Measurements from ENCODE around the gene CACNA1H. TPM values are rescaled to one million over a fixed set of nuclear protein-coding genes. Genes with fewer than 3 reads are reported as not detected.

CACNA1H gene
- polyA plus RNA-seq, 4 donors = 15.1 to 28.2 (median 26.1) TPM

DNA sequence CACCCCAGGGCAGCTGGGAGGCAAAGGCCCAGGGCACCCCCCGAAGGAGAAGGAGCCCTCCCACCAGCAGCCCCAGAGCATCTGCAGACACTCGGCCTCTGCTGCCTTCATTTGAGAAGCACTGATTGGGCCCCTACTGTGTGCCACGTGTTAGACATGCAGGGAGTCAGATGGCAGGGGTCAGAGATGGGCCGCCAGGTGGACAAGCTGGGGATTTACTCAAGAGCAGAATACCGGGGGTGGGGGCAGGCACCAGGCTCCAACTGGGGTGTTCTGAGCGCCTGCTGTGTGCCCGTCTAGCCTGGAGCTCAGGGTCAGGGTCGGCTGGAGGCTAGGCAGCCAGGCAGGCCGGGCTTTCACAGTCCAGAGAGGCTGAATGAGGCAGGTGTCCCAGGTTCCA is 53.4 kb downstream of the CACNA1H start:
- DNase-seq (ENCODE audit: low read depth in 4 of 4, low spot score in 2 of 4) = no peak

DNA sequence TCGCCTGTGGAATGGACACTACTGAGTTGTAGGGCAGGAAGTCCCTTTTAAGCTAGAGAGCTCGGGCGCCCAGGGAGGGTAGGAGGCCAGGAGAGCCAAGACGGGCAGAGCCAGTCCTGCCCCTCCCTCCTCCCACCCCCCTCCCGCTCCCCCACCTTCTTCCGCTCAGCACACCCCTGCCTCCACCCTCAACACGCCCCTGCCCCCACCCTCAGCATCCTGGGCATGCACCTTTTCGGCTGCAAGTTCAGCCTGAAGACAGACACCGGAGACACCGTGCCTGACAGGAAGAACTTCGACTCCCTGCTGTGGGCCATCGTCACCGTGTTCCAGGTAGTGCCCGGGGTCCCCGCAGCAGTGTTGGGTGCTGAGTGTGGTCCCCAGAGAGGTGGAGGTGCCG is 53.9 kb downstream of the CACNA1H start:
- no peak for DNase-seq (ENCODE audit: low read depth in 4 of 4, low spot score in 2 of 4)

DNA sequence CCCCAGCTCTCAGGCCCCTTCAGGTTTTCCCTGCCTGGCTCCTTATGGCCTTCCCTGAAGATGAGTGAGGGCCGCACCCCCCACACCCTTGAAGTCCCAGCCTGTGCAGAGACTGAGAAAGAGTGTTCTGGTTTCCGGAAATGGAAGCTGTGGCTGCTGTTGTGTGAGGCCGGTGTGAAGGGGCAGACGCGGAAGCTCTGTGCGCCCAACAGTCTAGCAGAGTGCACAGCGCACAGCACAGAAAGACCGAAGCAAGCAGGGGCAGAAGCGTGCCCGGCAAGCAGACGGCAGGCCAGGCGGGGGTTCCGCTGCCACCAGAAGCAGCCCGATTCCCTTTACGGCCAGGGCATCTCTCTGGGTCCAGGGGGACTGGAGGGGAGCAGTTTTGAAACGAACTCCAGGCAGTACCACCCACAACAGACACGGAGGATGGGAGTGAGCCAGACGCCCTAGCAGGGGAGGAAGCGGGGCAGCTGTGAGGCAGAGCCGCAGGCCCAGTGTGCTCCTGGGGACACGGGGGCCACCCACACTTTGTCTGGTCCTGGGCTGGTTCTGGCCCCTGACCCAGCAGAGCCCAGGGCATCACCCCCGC is 55.4 kb downstream of the CACNA1H start:
- no peak for DNase-seq (ENCODE audit: low read depth in 4 of 4, low spot score in 2 of 4)

DNA sequence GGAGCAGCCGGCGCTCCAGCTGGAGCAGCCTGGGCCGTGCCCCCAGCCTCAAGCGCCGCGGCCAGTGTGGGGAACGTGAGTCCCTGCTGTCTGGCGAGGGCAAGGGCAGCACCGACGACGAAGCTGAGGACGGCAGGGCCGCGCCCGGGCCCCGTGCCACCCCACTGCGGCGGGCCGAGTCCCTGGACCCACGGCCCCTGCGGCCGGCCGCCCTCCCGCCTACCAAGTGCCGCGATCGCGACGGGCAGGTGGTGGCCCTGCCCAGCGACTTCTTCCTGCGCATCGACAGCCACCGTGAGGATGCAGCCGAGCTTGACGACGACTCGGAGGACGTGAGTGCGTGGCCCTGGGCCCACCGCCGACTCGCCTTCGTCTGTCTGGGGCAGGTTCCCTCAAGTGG is 56.2 kb downstream of the CACNA1H start:
- no peak for DNase-seq (ENCODE audit: low read depth in 4 of 4, low spot score in 2 of 4)

DNA sequence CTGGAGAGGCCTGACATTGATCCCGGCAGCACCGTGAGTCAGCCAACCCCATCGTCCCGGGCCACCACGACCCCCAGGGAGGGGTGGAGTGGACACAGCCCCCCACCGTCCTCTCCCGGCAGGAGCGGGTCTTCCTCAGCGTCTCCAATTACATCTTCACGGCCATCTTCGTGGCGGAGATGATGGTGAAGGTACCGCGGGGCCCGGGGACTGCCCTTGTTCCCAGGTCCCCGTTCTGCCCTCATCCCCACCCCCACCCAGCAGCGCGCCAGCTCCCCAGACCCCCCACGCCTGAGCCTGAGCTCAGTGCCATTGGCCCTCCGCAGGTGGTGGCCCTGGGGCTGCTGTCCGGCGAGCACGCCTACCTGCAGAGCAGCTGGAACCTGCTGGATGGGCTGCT is 57.6 kb downstream of the CACNA1H start:
- DNase-seq (ENCODE audit: low read depth in 4 of 4, low spot score in 2 of 4) = no peak

DNA sequence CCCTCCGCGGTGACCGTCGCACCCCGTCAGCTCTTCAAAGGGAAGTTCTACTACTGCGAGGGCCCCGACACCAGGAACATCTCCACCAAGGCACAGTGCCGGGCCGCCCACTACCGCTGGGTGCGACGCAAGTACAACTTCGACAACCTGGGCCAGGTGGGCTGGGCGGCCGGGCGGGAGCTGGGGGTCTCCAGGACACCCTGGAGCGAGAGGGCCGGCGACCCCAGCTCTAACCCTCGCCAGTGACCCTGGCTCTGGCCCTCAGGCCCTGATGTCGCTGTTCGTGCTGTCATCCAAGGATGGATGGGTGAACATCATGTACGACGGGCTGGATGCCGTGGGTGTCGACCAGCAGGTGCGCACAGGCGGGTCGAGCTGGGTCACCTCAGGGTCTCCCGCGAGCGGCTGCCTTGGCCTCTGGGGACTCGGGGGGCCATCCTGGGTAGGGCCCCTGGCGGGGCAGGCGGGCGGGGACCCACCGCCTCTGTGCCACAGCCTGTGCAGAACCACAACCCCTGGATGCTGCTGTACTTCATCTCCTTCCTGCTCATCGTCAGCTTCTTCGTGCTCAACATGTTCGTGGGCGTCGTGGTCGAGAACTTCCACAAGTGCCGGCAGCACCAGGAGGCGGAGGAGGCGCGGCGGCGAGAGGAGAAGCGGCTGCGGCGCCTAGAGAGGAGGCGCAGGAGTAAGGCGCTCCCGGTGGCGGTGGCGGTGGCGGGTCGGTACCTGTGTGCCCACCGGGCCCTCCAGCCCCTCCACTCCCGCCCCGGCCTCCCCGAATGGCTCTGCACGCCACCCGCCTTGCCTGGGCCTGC is 58.8 kb downstream of the CACNA1H start:
- DNase-seq (ENCODE audit: low read depth in 4 of 4, low spot score in 2 of 4) = no peak

DNA sequence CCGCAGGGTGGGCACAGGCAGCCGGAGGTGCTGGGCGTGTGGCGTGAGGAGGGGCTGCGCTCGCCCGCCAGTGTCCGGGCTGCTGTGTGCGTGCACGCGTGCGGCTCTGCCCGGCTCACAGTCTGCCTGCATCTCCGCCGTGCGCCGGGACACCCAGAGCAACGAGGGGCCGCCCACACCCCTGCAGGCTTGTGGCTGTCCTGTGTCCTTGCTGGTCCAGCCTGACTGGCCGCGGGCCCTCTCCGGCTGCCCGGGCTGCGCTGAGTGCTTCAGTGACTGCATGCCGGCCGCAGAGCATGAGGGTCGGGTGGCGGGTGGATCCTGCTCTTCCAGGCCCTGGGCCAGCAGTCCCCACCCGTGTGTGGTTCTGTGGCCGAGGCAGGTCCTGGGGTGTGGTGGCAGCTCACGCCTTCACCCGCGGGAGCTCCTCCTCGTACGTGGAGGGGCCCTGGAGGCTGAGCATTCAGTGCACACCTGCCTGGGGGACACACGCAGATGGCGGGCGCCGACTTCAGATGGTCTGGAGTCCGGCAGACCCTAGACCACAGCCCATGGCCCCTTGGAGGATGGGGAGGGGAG is 59.8 kb downstream of the CACNA1H start:
- no peak for DNase-seq (ENCODE audit: low read depth in 4 of 4, low spot score in 2 of 4)

DNA sequence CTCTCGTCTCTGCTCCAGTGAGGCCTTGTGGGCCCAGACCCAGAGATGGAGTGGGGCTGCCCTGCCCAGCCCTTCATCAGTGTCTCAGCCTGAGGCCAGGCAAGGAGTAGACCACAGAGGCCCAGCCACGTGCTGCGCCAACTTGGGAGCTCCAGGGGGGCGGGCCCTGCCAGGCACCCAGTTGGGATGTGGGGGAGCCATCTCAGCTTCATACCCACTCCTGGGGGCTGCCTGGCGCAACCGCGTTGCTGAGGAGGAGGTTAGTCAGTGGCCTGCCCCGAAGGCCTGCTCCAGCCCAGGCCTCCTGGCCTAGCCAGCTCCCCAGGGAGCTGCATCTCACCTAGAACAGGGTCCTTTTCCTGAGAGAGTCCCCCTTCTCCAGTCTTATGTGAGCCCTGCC is 60.3 kb downstream of the CACNA1H start:
- DNase-seq (ENCODE audit: low read depth in 4 of 4, low spot score in 2 of 4) = no peak

DNA sequence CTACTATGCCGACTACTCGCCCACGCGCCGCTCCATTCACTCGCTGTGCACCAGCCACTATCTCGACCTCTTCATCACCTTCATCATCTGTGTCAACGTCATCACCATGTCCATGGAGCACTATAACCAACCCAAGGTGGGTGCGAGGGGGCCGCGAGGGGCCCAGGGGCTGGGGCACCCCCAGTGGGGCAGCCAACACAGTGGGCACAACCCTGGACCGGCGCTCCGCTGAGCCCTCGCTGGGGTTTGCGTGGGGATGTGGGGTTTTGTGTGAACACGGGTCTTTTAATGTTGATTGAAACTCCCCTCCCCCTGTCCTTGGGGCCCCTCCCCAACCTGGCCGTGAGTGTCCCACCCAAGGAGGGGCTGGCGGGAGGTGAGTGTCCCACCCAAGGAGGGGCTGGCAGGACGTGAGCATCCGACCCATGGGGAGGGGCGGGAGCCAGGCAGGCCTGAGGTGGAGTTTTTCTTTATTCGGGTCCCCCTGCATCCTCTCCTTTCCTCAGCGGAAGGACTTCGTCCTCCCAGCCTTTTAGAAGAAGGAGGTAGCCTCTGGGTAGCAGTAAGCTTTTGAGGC is 61.0 kb downstream of the CACNA1H start:
- no peak for DNase-seq (ENCODE audit: low read depth in 4 of 4, low spot score in 2 of 4)

DNA sequence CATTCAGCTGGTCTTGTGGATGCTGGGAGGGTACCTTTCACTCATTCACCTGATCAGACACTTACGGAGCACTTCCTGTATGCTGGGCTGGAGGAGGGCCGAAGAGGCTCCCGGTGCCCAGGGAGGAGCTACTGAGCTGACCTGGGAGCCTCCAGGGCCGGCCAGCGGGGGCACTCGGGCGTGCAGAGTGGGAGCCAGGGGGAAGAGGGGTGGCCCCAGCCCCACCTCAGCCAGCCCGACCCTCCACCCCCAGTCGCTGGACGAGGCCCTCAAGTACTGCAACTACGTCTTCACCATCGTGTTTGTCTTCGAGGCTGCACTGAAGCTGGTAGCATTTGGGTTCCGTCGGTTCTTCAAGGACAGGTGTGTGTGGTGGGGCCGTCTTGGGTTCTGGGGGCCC is 61.8 kb downstream of the CACNA1H start:
- no peak for DNase-seq (ENCODE audit: low read depth in 4 of 4, low spot score in 2 of 4)

DNA sequence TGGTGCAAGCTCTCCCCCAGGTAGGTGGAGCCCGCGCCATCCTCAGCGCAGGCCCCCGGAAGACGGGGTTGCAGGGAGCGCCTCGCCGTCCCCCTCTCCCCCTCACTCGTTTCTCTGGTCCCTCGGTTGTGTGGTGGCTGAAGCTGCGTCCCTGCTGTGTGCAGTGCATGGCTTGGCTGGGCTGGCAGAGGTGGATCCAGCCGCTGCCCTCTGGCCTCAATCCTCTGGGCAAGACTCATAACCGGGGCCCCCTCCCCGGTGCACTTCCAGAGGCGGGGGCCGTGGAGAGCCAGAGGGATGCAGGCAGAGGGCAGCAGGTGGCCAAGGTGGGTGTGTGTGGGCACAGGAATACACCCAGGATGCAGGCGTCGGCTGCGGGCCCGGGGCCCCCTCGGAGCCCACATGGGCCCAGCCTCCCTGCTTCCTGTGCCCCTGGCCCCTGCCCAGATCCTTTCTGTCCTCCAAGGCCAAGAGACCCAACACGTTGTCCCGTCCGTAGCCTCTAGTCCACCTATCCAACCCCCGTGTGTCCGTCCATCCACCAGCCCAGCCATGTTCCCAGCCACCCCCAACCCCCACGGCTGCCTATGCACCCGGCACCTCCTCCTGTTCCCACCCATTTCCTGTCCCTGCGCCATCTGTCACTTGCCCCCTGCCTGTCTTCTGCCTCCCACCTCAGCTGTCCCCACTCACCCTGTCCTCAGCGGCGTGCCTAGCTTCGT is 62.8 kb downstream of the CACNA1H start:
- no peak for DNase-seq (ENCODE audit: low read depth in 4 of 4, low spot score in 2 of 4)

DNA sequence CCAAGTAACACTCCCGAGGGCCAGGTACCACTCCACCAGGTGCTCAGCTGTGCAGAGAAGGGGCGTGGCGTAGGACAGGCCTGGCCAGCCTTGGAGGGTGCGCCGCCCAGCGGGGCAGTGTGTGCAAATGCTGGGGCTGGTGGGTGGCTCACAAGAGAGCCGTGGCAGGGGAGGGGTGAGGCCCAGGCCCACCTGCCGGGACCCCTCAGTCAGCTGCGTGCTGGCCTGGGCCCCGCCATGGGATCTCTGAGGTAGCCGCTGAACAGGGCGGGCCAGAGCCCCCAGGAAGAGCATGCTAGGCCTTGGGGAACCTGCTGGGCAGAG is 63.4 kb downstream of the CACNA1H start:
- DNase-seq (ENCODE audit: low read depth in 4 of 4, low spot score in 2 of 4) = no peak

DNA sequence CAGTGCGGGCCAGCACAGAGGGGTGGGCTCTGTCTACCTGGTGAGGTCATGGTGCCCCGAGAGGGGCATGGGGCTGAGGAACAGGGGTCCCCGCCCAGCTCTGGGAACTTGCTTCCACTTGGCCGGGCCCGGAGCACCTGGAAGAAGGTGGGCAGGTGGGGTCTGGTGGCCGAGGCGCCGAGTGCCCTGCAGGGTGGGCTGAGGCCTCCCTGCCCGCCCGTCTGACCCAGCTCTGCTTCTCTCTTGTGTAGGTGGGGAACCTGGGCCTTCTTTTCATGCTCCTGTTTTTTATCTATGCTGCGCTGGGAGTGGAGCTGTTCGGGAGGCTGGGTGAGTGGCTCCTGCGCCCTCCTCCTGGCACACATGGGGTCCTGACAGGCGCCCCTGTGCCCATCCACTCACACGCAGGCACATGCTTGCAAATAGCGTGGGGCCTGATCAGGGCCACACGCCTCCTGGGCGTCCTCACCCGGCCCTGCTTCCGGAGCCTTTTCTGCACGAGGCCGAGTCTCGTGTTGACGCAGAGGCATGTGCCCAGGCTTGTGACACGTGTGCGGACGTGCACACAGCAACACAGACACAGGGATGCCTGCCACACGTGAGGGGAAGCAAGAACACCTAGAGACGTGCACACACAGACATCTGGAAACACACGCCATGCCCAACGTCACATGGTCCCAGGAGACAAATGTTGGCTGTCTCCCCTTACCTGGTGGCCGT is 63.9 kb downstream of the CACNA1H start:
- DNase-seq (ENCODE audit: low read depth in 4 of 4, low spot score in 2 of 4) = no peak

DNA sequence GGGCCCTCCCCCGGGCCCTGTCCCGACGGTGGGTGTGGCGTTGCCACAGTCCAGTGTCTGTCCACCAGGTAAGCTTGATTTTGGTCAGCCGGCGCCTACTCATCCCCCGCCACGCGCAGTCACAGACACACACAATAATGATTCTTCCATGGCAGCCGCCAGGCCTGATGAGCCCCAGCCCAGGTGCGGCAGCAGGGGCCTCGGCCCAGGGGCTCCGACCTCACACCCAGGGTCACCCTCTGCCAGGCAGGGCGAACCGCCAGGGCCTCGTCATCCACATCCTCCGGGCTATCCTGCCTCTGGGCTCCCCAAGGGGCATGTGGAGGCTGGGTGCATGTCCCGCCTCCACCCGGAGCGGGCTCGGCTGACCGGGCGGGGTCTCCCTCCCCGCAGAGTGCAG is 64.6 kb downstream of the CACNA1H start:
- no peak for DNase-seq (ENCODE audit: low read depth in 4 of 4, low spot score in 2 of 4)

DNA sequence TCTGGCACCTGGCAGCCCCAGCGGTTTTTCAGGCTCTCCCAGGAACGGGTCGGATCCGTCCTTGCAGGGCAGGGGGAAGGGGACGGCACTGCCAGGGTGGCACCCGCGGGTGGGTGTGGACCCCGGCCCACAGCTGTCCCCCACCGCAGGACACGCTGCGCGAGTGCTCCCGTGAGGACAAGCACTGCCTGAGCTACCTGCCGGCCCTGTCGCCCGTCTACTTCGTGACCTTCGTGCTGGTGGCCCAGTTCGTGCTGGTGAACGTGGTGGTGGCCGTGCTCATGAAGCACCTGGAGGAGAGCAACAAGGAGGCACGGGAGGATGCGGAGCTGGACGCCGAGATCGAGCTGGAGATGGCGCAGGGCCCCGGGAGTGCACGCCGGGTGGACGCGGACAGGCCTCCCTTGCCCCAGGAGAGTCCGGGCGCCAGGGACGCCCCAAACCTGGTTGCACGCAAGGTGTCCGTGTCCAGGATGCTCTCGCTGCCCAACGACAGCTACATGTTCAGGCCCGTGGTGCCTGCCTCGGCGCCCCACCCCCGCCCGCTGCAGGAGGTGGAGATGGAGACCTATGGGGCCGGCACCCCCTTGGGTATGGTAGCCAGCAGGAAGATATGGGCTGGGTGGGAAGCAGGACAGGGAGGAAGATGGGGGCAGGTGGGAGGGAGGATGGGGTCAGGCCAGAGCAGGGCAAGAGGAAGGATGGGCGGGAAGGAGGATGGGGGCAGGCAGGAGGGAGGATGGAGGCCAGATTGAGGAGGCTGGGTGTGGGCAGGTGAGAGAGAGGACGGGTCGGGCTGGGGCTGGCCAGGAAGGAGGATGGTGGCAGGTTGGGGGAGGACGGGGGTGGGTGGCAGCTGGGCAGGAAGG is 65.4 kb downstream of the CACNA1H start:
- DNase-seq (ENCODE audit: low read depth in 4 of 4, low spot score in 2 of 4) = no peak

DNA sequence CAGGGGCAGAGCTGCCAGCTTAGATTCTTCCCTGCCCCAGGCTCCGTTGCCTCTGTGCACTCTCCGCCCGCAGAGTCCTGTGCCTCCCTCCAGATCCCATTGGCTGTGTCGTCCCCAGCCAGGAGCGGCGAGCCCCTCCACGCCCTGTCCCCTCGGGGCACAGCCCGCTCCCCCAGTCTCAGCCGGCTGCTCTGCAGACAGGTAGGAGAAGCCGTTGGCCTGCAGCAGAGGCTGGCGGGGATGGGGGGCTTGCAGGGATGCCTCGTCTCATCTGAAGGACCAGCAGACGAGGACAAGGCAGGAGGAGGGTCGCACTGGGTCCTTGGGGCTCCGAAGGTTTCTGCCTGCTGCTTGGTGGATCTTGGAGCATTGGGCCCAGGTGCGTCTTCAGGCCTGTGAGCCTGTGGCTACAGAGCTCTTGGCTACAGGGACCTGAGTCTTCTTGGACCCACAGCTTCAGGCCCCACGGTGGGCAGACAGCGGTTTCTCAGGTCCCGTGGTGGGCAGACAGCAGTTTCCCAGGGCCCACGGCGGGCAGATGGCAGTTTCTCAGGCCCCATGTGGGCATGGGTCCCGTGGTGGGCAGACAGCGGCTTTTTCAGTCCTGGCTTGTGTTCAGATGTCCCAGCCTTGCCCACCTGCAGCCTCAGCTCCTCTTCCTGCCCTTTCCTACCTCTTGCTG is 66.2 kb downstream of the CACNA1H start:
- no peak for DNase-seq (ENCODE audit: low read depth in 4 of 4, low spot score in 2 of 4)

DNA sequence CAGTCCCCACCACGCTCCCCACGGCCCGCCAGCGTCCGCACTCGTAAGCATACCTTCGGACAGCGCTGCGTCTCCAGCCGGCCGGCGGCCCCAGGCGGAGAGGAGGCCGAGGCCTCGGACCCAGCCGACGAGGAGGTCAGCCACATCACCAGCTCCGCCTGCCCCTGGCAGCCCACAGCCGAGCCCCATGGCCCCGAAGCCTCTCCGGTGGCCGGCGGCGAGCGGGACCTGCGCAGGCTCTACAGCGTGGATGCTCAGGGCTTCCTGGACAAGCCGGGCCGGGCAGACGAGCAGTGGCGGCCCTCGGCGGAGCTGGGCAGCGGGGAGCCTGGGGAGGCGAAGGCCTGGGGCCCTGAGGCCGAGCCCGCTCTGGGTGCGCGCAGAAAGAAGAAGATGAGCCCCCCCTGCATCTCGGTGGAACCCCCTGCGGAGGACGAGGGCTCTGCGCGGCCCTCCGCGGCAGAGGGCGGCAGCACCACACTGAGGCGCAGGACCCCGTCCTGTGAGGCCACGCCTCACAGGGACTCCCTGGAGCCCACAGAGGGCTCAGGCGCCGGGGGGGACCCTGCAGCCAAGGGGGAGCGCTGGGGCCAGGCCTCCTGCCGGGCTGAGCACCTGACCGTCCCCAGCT is 67.3 kb downstream of the CACNA1H start:
- no peak for DNase-seq (ENCODE audit: low read depth in 4 of 4, low spot score in 2 of 4)

DNA sequence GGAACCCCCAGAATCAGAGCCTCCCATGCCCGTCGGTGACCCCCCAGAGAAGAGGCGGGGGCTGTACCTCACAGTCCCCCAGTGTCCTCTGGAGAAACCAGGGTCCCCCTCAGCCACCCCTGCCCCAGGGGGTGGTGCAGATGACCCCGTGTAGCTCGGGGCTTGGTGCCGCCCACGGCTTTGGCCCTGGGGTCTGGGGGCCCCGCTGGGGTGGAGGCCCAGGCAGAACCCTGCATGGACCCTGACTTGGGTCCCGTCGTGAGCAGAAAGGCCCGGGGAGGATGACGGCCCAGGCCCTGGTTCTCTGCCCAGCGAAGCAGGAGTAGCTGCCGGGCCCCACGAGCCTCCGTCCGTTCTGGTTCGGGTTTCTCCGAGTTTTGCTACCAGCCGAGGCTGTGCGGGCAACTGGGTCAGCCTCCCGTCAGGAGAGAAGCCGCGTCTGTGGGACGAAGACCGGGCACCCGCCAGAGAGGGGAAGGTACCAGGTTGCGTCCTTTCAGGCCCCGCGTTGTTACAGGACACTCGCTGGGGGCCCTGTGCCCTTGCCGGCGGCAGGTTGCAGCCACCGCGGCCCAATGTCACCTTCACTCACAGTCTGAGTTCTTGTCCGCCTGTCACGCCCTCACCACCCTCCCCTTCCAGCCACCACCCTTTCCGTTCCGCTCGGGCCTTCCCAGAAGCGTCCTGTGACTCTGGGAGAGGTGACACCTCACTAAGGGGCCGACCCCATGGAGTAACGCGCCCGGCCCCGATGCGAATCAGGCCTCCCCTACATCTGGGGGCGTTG is 68.1 kb downstream of the CACNA1H start:
- DNase-seq (ENCODE audit: low read depth in 4 of 4, low spot score in 2 of 4) = no peak

All from left renal cortex interstitium (tissue), 4 donors.